ENCODE results near the gene SYT5. TPM values are rescaled to one million over a fixed set of nuclear protein-coding genes. Genes with fewer than 3 reads are reported as not detected.

The SYT5 gene
- total and polyA plus RNA-seq, 9 of the 15 experiments (the other 6 are each of a cell fraction or from before 2014, with no cell fraction given) = 1.3 to 20.9 (median 8.8) TPM

- Histone ChIP-seq H3K27ac (ENCODE audit: extremely low read depth, low read depth, low read length) (no peak overlapping the region), H3K4me2 (ENCODE audit: insufficient read depth, low read length) (peak overlapping the region; percentile 76), H3K9ac (ENCODE audit: insufficient read depth in 1 of 2, low read depth in 2 of 2, low read length in 2 of 2) (peak overlapping the region in 1 of 2 experiments; percentile 63; a peak in 2 of 4 replicates), H3K27me3 (ENCODE audit: control insufficient read depth in 2 of 2, insufficient read depth in 2 of 2, low read length in 2 of 2) (no peaks in the 10 kb centered on the region), H3K9me1 (ENCODE audit: control insufficient read depth, insufficient read depth, low read length) (no peaks in the 10 kb centered on the region), H3K79me2 (ENCODE audit: control insufficient read depth, insufficient read depth, low read length) (no peaks in the 10 kb centered on the region; the same call in 2 of the 3 replicates), H3K4me1 (replicated peaks in 1 of 2; ENCODE audit: control insufficient read depth in 2 of 2, insufficient read depth in 2 of 2, low read length in 2 of 2) (peaks cover 29 to 41% of the 10 kb centered on the region in 2 experiments), H3K9me3 (replicated peaks; ENCODE audit: control insufficient read depth, insufficient read depth, low read depth, low read length) (no peaks in the 10 kb centered on the region), H4K20me1 (replicated peaks; ENCODE audit: control insufficient read depth, insufficient read depth, low read length) (peaks cover 15% of the 10 kb centered on the region), H3K4me3 (peak overlapping the region; percentile 35), H3K36me3 (ENCODE audit: control insufficient read depth, insufficient read depth, low read length) (no peaks in the 10 kb centered on the region), H2AFZ (ENCODE audit: low read depth, low read length) (peak overlapping the region; percentile 18)
- DNase-seq (ENCODE audit: extremely low read depth in 1 of 4, low spot score in 3 of 4) (peak; percentile 81 to 85 (median 84)), ATAC-seq (peak; percentile 65), FAIRE-seq (peak; percentile 90)
- CTCF ChIA-PET (ENCODE audit: low intra/inter-chr PET ratio) = no interaction called here
- POLR2A ChIA-PET = interaction anchor here (0.6 to 0.8 kb wide), 2 partner anchors 31 to 189 kb away, joined by 3 read pairs; partner anchors contain the start of gene PTPRH
- in situ Hi-C loops (cut with MboI) (no loop called here), intact Hi-C loops (cut with micrococcal nuclease) (loop anchor here (2.0 kb wide), 1 partner anchor 38 kb away; no protein-coding TSS in a partner anchor)
- BruUV-seq (replicated peaks) = no TSS peak
- 2% methylated on average over 49 of the region's 61 CpGs for WGBS (ENCODE audit: insufficient coverage, low coverage, missing lambda C conversion rate)
- TF ChIP-seq MECOM (CRISPR knock-in tag; IDR thresholded peaks at IDR 0.05) = no peak
- TF ChIP-seq MBD2 (IDR thresholded peaks at IDR 0.05; ENCODE audit: borderline replicate concordance, low read depth) = peak; percentile 76; the same call in 1 of the 2 replicates
- TF ChIP-seq ETV6 (IDR thresholded peaks at IDR 0.05; ENCODE audit: borderline replicate concordance in 1 of 2, low read depth in 2 of 2, low read length in 1 of 2) = no peak
- no peak for TF ChIP-seq ETV6 (CRISPR knock-in tag; IDR thresholded peaks at IDR 0.05; ENCODE audit: borderline replicate concordance)
- TF ChIP-seq CBFA2T3 (IDR thresholded peaks at IDR 0.05) = no peak
- peak; percentile 94 to 96 for TF ChIP-seq SIX5 (IDR thresholded peaks at IDR 0.05; ENCODE audit: borderline replicate concordance in 1 of 2, insufficient read depth in 1 of 2, low read depth in 1 of 2, low read length in 2 of 2)
- no peak for TF ChIP-seq KLF13 (tag; IDR thresholded peaks at IDR 0.05; ENCODE audit: borderline replicate concordance, low read depth)
- TF ChIP-seq CCAR2 (IDR thresholded peaks at IDR 0.05; ENCODE audit: low read depth, low read length) = no peak
- TF ChIP-seq CREB3L1 (IDR thresholded peaks at IDR 0.05; ENCODE audit: borderline replicate concordance, low read depth) = peak; percentile 87; the same call in 1 of the 2 replicates
- no peak for TF ChIP-seq ADNP (tag; IDR thresholded peaks at IDR 0.05)
- TF ChIP-seq ZNF668 (CRISPR knock-in tag; IDR thresholded peaks at IDR 0.05) = 0 out of 2 replicates have a peak, but pooled peaks have one; percentile 29
- TF ChIP-seq YY1 (IDR thresholded peaks at IDR 0.05; ENCODE audit: borderline replicate concordance in 1 of 3, control insufficient read depth in 1 of 3, extremely low read depth in 1 of 3, insufficient read depth in 3 of 3, insufficient read length in 1 of 3, insufficient replicate concordance in 2 of 3, low read depth in 1 of 3, low read length in 2 of 3) = peak in 1 of 3 experiments; percentile 5
- no peak for TF ChIP-seq ZNF3 (CRISPR knock-in tag; IDR thresholded peaks at IDR 0.05)
- no peak for TF ChIP-seq RBM14 (IDR thresholded peaks at IDR 0.05; ENCODE audit: borderline replicate concordance, insufficient read depth, low read depth, low read length)
- TF ChIP-seq MXI1 (IDR thresholded peaks at IDR 0.05; ENCODE audit: low read depth, low read length) = peak; percentile 100
- peak; percentile 90; the same call in 1 of the 2 replicates for TF ChIP-seq ZNF197 (CRISPR knock-in tag; IDR thresholded peaks at IDR 0.05; ENCODE audit: low read depth)
- no peak for TF ChIP-seq MITF (IDR thresholded peaks at IDR 0.05)
- TF ChIP-seq ESRRB (CRISPR knock-in tag; IDR thresholded peaks at IDR 0.05; ENCODE audit: borderline replicate concordance) = no peak
Observed at GRCh38 chr19:55178781-55179599, 1.1 kb downstream of the SYT5 start.
